ENCODE data around the gene PTPRU.

Gene PTPRU

GRCh38 chr1:29317916-29318530 is 81.7 kb downstream of the PTPRU start:
- DNase-seq (ENCODE audit: low spot score): no peak

- no peak for DNase-seq (ENCODE audit: low spot score)
Observed at GRCh38 chr1:29318724-29319123, 82.4 kb downstream of the PTPRU start.

- DNase-seq (ENCODE audit: low spot score): no peak
Observed at GRCh38 chr1:29319300-29320110, 83.2 kb downstream of the PTPRU start.

- DNase-seq (ENCODE audit: low spot score): no peak
Observed at GRCh38 chr1:29320156-29320940, 84.0 kb downstream of the PTPRU start.

DNA sequence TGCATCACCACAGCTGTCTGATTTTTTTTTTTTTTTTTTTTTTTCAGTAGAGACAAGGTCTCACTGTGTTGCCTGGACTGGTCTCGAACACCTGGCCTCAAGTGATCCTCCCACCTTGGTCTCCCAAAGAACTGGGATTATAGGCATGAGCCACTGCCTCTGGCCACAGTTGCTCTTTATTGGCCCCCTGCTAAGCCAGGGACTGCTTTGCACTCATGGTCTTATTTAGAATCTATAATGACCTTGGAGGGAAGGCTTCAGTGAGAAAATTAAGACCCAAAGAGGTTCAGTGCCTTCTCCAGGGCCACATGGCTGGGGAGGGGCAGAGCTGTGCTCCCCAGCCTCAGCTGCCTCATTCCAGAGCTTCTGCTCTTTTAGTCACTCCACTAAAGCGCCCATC is 84.9 kb downstream of the PTPRU start:
- DNase-seq (ENCODE audit: low spot score): no peak

GRCh38 chr1:29322147-29322694 is 85.9 kb downstream of the PTPRU start:
- no peak for DNase-seq (ENCODE audit: low spot score)

DNA sequence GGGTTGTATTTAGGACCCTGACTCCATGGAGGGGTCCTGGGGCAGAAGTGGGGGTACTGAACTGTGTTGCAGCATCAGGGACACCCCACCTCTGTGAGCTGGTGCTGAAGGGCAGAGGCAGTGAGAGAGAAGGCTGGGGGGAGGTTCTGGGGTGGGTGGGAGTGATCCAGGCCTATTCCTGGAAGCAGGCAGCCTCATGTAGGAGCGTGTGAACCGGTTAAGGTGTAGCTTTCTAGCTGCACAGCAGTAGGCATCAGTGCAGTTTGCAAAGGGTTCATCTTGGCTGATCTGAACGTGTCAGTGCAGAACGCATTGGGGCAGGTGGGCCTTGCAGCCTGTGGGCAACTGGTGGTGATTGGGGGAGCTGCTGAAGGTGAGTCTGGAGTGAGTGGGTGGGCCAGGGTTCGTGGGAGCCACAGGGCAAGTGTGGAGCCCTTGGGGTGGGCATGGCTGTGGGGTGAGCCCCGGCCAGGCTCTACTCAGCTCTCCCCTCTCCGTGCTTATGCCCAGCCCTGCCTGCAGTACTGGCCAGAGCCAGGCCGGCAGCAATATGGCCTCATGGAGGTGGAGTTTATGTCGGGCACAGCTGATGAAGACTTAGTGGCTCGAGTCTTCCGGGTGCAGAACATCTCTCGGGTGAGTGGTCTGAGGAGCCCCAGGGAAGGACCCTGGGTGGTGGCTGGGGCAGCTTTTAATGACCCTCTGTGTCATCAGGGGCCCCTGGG is 86.7 kb downstream of the PTPRU start:
- no peak for DNase-seq (ENCODE audit: low spot score)

DNA sequence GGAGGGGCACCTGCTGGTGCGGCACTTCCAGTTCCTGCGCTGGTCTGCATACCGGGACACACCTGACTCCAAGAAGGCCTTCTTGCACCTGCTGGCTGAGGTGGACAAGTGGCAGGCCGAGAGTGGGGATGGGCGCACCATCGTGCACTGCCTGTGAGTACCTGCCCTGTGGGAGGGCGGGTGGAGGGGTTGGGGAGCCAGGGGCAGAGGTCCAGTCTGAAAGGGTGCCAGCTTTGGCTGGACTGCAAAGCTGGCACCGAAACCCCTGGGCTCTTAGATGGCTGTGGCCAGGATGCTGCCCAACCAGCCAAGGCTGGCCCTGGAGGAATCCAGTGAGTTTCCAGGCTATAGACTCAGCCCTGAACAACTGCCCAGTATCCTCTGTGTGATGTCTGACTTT is 87.3 kb downstream of the PTPRU start:
- DNase-seq (ENCODE audit: low spot score): no peak

DNA sequence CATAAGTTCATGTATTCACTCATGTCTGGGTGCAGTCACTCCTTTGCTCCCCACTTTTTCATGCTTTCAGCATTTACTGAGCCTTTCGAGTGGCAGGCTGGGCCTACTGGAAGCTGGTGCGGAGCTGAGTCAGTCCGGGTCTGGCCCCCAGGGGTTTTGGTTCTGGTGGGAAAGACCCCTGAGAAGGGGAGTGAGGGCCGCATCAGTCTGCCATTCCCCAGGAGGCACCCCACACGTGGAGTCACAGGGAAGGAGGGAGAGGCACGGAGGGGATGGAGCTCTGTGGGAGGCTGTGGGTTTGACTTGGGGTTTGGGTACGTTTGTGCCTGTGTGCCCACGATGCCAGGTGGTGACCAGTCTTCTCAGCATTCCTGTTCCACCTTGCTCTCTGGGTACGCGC is 87.9 kb downstream of the PTPRU start:
- no peak for DNase-seq (ENCODE audit: low spot score)

GRCh38 chr1:29324771-29325351 is 88.5 kb downstream of the PTPRU start:
- no peak for DNase-seq (ENCODE audit: low spot score)

DNA sequence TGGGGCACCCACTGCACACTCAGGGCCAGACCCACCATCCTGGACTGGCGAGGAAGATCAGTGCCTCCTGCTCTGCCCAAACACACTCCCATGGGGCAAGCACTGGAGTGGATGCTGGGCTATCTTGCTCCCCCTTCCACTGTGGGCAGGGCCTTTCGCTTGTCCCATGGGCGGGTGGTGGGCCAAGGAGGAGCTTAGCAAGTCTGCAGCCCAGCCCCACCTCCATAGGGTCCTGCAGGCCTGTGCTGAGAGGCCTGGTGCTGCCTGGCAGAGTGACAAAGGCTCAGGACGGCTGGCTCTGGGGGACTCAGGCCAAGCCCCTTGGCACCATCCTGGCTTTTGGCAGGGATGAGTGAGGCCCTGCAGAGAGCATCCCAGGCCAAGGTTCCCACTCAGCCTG is 89.4 kb downstream of the PTPRU start:
- no peak for DNase-seq (ENCODE audit: low spot score)

DNA sequence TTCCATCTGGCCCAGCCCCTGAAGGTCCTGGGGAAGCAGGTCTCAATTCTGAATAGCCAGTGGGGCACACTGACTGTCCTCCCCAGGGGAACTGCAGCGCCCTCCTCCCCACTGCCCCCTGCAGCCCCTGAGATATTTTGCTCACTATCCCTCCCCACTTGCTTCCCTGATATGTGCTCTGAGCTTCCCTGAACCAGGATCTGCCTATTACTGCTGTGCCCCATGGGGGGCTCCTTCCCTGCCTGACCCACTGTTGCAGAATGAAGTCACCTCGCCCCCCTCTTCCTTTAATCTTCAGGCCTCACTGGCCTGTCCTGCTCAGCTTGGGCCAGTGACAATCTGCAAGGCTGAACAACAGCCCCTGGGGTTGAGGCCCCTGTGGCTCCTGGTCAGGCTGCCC is 89.8 kb downstream of the PTPRU start:
- DNase-seq (ENCODE audit: low spot score): no peak

DNA sequence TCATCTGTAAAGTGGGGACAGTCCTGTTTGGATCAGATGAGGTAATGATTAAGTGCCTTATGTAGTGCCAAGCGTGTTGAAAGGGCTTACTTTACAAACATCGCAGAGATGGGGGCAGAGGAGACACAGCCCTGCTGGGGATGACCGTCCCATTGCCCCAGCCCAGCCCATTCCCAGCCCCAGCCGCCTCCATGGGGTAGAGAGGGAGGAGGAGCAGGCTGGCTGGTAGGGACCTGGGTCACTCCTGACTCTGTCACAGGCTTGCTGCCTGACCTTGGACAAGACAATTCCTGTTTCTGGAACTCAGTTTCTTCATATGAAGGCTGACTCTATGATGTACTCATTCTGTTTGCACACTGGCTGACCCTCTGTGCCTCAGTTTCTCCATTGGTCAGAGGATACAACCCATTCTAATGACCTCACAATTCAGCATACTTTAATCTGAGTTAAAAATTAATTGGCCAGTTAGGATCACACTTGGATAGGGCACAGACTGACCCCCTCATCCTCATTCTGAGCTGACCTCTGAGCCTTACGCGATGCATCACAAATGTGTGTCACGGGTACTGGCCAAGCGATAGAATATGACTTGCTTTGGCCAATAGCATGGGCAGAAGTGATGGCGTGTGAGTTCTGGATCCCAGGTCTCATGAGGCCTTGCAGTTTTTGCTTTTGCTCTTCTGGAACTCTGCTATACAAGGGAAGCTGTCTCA is 91.1 kb downstream of the PTPRU start:
- no peak for DNase-seq (ENCODE audit: low spot score)

DNA sequence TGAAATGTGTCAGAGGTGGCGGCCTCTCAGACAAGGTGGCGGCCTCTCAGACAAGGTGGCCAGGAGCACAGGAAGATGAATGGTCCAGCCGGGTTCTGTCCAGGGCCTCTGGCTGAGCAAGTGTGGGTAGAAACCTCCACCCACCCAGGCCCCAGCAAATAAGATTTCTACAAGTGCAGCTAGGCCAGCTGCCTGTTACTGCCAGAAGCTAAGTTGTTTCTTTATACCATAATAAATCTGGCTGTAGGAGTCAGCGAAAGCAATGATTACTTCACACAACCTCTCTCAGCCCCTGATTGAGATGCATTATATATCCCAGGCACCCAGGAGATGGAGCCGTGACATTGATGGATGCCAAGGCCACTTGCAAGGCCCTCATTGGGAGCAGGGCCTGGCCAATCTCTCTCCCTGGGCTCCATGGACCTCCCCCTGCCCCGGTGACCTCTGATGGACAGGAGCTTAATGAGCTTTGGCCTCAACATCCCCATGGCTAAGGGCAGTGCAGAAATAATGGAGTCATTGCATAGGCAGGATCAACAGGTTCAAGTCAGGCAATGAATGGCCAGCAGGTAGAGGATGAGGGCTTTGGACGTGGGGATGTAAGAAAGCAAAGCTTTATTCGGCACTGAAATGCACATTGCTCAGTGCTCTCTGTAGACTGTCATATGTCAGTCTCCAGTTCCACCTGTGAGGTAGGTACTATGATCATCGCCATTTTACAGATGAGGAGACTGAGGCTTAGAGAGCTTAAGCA is 92.9 kb downstream of the PTPRU start:
- no peak for DNase-seq (ENCODE audit: low spot score)

DNA sequence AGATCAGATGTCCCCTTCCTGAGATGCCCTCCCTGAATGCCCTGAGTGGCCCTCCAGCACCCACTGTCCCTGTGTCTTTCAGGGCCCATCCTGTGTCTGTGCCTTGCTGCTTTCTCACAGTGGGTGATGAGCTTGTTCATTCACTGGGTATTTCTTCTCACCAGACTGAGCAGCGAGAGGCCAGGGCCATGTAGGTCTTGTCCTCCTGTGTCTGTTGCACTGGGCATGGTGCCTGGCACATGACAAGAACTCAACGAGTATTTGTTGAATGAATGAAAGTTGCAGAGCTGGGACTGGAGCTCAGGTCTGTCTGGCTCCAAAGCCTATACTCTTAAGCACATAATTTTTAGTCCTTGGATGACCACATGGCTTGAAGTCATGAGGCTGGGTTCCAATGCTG is 93.8 kb downstream of the PTPRU start:
- no peak for DNase-seq (ENCODE audit: low spot score)

- DNase-seq (ENCODE audit: low spot score): no peak
Observed at GRCh38 chr1:29330856-29331255, 94.5 kb downstream of the PTPRU start.

- no peak for DNase-seq (ENCODE audit: low spot score)
Observed at GRCh38 chr1:29331309-29331708, 95.0 kb downstream of the PTPRU start.

- DNase-seq (ENCODE audit: low spot score): no peak
Observed at GRCh38 chr1:29331729-29332128, 95.4 kb downstream of the PTPRU start.

DNA sequence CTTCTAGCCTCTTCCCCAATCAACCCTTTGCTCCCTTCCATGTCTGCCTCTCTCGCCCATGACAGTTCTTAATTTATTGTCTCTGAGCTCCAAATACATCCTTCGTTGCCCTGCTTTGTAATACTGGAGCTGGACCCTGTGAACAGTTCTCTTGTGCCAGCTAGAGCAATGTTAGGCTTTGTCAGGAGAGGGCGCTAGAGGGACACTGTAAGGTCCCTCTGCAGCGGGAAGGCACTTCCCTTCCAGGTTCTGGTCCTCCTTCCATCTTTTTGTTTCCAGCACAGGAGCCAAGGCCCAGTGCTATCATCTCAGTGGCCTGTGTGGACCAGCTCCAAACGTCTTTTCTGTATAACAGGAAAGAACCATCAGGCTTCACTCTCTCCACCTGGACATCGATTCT is 95.9 kb downstream of the PTPRU start:
- peak; percentile 13 for DNase-seq (ENCODE audit: low spot score)

- no peak for DNase-seq (ENCODE audit: low spot score)
Observed at GRCh38 chr1:29333008-29333407, 96.7 kb downstream of the PTPRU start.

All from COLO829 (cell line).